Upper lobe of left lung (tissue), 4 donors: ENCODE measurements around the gene NME3.

ENCODE experiments used
- CTCF ChIP-seq, 6 experiments: fragments of 450-650 bp in 4 of 6; fragments of 200-600 bp in 2 of 6; sonication (generic) in 2 of 6; IDR thresholded peaks; one replicate each; pipeline ENCODE4 v1.5.1; 2016 to 2019; ENCODE audit warnings: antibody characterized with exemption in 6 of 6
- EP300 ChIP-seq, 4 donors: sonication (generic); formaldehyde crosslinking; IDR thresholded peaks; one replicate each; pipeline ENCODE4 v1.5.1; 2017; ENCODE audit warnings: antibody characterized with exemption in 4 of 4, control low read depth in 2 of 4
- POLR2A ChIP-seq, 4 donors: fragments of 450-650 bp; IDR thresholded peaks; one replicate each; pipeline ENCODE4 v1.5.1; 2016 to 2017; ENCODE audit warnings: antibody characterized with exemption in 4 of 4, mild to moderate bottlenecking in 2 of 4
- POLR2AphosphoS5 ChIP-seq, 2 donors: sonication (generic); formaldehyde crosslinking; IDR thresholded peaks; one replicate each; pipeline ENCODE4 v1.5.1; 2017; ENCODE audit warnings: antibody characterized with exemption in 2 of 2

GRCh38 chr16:1772362-1772907, 1.1 kb upstream of the NME3 start, which contains the start of gene EME2:
- TF ChIP-seq CTCF (IDR thresholded peaks at IDR 0.05), result no peak
- no peak for TF ChIP-seq POLR2A (IDR thresholded peaks at IDR 0.05)
- TF ChIP-seq EP300 (IDR thresholded peaks at IDR 0.05), result no peak
- TF ChIP-seq POLR2AphosphoS5 (IDR thresholded peaks at IDR 0.05), result no peak
